Left ventricle myocardium superior (tissue), 1 donor: ENCODE measurements around the gene RFX4. TPM values are rescaled to one million over a fixed set of nuclear protein-coding genes. Genes with fewer than 3 reads are reported as not detected.
A peak's percentile ranks its signal among the peaks of the same experiment; 100 is the strongest.

Source experiments
- ATAC-seq: fragments of 200-7000 bp; cut with Tn5 transposase; one replicate; pipeline ENCODE4 v1.9.1; 2020; ENCODE audit warnings: mild to moderate bottlenecking, moderate library complexity
- DNase-seq: peaks from one replicate; pipeline ENCODE4 v3.0.0-alpha.2; 2020
- intact Hi-C: fragments of 100-400 bp; cut with micrococcal nuclease; formaldehyde crosslinking; loops from one replicate; pipeline ENCODE4 v1.11.0; 2022
- total RNA-seq: library from RNA; stranded (reverse); fragmentation: NEBNext Ultra II Directional; extraction: Animal tissue kit (Norgen Biotek cat#: 25700); gene quantifications from one replicate; pipeline ENCODE4 v1.2.1, GENCODE V29; 2021
- donor health status: DM: no; HTN: yes; CAD: no; lungs with severe emphysema.

The RFX4 gene
- total RNA-seq, 1 donor from 2014 or later, result not detected

- DNase-seq, result no peak
These were observed 60.2 kb downstream of the RFX4 start for GRCh38 chr12:106643000-106643399.

GRCh38 chr12:106644335-106645073 is 61.7 kb downstream of the RFX4 start:
- ATAC-seq (peak; percentile 43), DNase-seq (peak; percentile 30)
- intact Hi-C loops, result no loop called here

More at GRCh38 chr12:106643000-106643399, 60.2 kb downstream of the RFX4 start:
- ATAC-seq, result no peak
- intact Hi-C loops, result no loop called here

- ATAC-seq, result peak; percentile 95
- peak; percentile 64 for DNase-seq
- intact Hi-C loops, result no loop called here
These were observed 62.2 kb downstream of the RFX4 start for GRCh38 chr12:106645074-106645421.

GRCh38 chr12:106645465-106646330 is 62.9 kb downstream of the RFX4 start:
- intact Hi-C loops, result no loop called here
- no peak for DNase-seq
- peak; percentile 21 for ATAC-seq

GRCh38 chr12:106646472-106646871 is 63.7 kb downstream of the RFX4 start:
- DNase-seq (no peak), ATAC-seq (no peak)
- intact Hi-C loops, result no loop called here

- DNase-seq, result no peak
- intact Hi-C loops, result no loop called here
- no peak for ATAC-seq
These were observed 65.2 kb downstream of the RFX4 start for GRCh38 chr12:106647793-106648514.

- intact Hi-C loops, result no loop called here
- ATAC-seq (no peak), DNase-seq (no peak)
These were observed 65.9 kb downstream of the RFX4 start for GRCh38 chr12:106648736-106649135.

GRCh38 chr12:106651552-106651951 is 68.7 kb downstream of the RFX4 start:
- no peak for DNase-seq
- intact Hi-C loops, result no loop called here
- no peak for ATAC-seq

GRCh38 chr12:106652510-106653015 is 69.8 kb downstream of the RFX4 start:
- intact Hi-C loops, result no loop called here
- DNase-seq (no peak), ATAC-seq (no peak)

- intact Hi-C loops, result no loop called here
- DNase-seq (no peak), ATAC-seq (no peak)
These were observed 72.8 kb downstream of the RFX4 start for GRCh38 chr12:106655577-106655976.

GRCh38 chr12:106657488-106657887 is 74.7 kb downstream of the RFX4 start:
- ATAC-seq (no peak), DNase-seq (no peak)
- intact Hi-C loops, result no loop called here

GRCh38 chr12:106663385-106663784 is 80.6 kb downstream of the RFX4 start:
- intact Hi-C loops, result no loop called here
- DNase-seq (no peak), ATAC-seq (no peak)

- intact Hi-C loops, result no loop called here
- ATAC-seq, result no peak
These were observed 86.4 kb downstream of the RFX4 start for GRCh38 chr12:106669216-106669615.

GRCh38 chr12:106670131-106670530 is 87.3 kb downstream of the RFX4 start:
- intact Hi-C loops, result no loop called here
- ATAC-seq, result no peak

More at GRCh38 chr12:106669216-106669615, 86.4 kb downstream of the RFX4 start:
- no peak for DNase-seq

GRCh38 chr12:106671840-106672239 is 89.0 kb downstream of the RFX4 start:
- DNase-seq (no peak), ATAC-seq (no peak)
- intact Hi-C loops, result no loop called here

More at GRCh38 chr12:106670131-106670530, 87.3 kb downstream of the RFX4 start:
- DNase-seq, result no peak

- intact Hi-C loops, result no loop called here
- DNase-seq (no peak), ATAC-seq (no peak)
These were observed 89.7 kb downstream of the RFX4 start for GRCh38 chr12:106672314-106673025.

GRCh38 chr12:106673141-106673540 is 90.3 kb downstream of the RFX4 start:
- ATAC-seq, result no peak
- no peak for DNase-seq
- intact Hi-C loops, result no loop called here

- ATAC-seq, result no peak
- DNase-seq, result no peak
- intact Hi-C loops, result no loop called here
These were observed 93.0 kb downstream of the RFX4 start for GRCh38 chr12:106675651-106676435.
